PC-9 (cell line): ENCODE data around the gene SIK1. TPM values are rescaled to one million over a fixed set of nuclear protein-coding genes. Genes with fewer than 3 reads are reported as not detected.
"Not testable (repeated sequence)": the region's sequence is repeated elsewhere in the genome, so short reads cannot be mapped to it uniquely, and the experiment has no call there.

ENCODE experiments used
- BruUV-seq: library from RNA; stranded (reverse); fragments of 400-500 nt; replicated peaks from 2 replicates; lab custom pipeline; 2021; lab: Mats Ljungman, UMichigan
- CTCF ChIA-PET: fragments of 300-600 bp; sonication (Branson Sonifier 250); formaldehyde crosslinking; loops from one replicate; lab custom pipeline; 2022; ENCODE audit warnings: antibody characterized with exemption; lab: Charles Lee
- POLR2A ChIA-PET: fragments of 300-600 bp; sonication (Branson Sonifier 250); formaldehyde crosslinking; loops from one replicate; lab custom pipeline; 2022; ENCODE audit warnings: antibody characterized with exemption; ENCODE audit not compliant: unreplicated experiment; lab: Charles Lee
- DNase-seq, 2 experiments: peaks; one replicate each; pipeline versions ENCODE4 v3.0.0 to v3.0.0-alpha.2; 2015 to 2022; ENCODE audit warnings: mixed read lengths in 1 of 2
- H2AFZ ChIP-seq: fragments of 200-600 bp; sonication (generic); 2 replicates; pipeline ENCODE4 v1.8.1; 2017; ENCODE audit warnings: antibody characterized with exemption
- H3F3A ChIP-seq: fragments of 200-600 bp; sonication (generic); 2 replicates; pipeline ENCODE4 v1.8.1; 2017; ENCODE audit warnings: antibody characterized with exemption, mild to moderate bottlenecking, low read depth; ENCODE audit not compliant: insufficient read depth
- H3K27ac ChIP-seq: fragments of 200-600 bp; sonication (generic); 2 replicates; pipeline ENCODE4 v1.6.1; 2016; ENCODE audit warnings: mixed run types
- H3K27me3 ChIP-seq: fragments of 200-600 bp; sonication (generic); 2 replicates; pipeline ENCODE4 v1.6.1; 2016; ENCODE audit warnings: low read depth, mixed run types; ENCODE audit not compliant: insufficient read depth
- H3K36me3 ChIP-seq: fragments of 200-600 bp; sonication (generic); 2 replicates; pipeline ENCODE4 v1.6.1; 2016; ENCODE audit warnings: low read depth, mixed run types
- H3K4me1 ChIP-seq: fragments of 200-600 bp; sonication (generic); replicated peaks from 2 replicates; pipeline ENCODE4 v1.6.1; 2016; ENCODE audit warnings: mixed run types; ENCODE audit not compliant: insufficient read depth
- H3K4me2 ChIP-seq: fragments of 200-600 bp; sonication (generic); 2 replicates; pipeline ENCODE4 v1.6.1; 2017; ENCODE audit warnings: mixed run types
- H3K4me3 ChIP-seq: fragments of 200-600 bp; sonication (generic); 2 replicates; pipeline ENCODE4 v1.6.1; 2016; ENCODE audit warnings: mixed run types
- H3K79me2 ChIP-seq: fragments of 200-600 bp; sonication (generic); 2 replicates; pipeline ENCODE4 v1.6.1; 2017; ENCODE audit warnings: low read depth, mixed run types
- H3K9me2 ChIP-seq: fragments of 200-600 bp; sonication (generic); 2 replicates; pipeline ENCODE4 v1.8.1; 2017; ENCODE audit warnings: mild to moderate bottlenecking; ENCODE audit not compliant: insufficient read depth
- H3K9me3 ChIP-seq: fragments of 200-600 bp; sonication (generic); 2 replicates; pipeline ENCODE4 v1.8.1; 2016; ENCODE audit warnings: low read depth; ENCODE audit not compliant: insufficient read depth
- H4K20me1 ChIP-seq: fragments of 200-600 bp; sonication (generic); 2 replicates; pipeline ENCODE4 v1.8.1; 2017; ENCODE audit not compliant: insufficient read depth
- intact Hi-C: fragments of 100-400 bp; cut with micrococcal nuclease; formaldehyde crosslinking; loops from one replicate; pipeline ENCODE4 v1.10.0; 2022; ENCODE audit not compliant: unreplicated experiment
- total RNA-seq: library from RNA; stranded (reverse); gene quantifications from 2 replicates; pipeline ENCODE4 v1.2.3, GENCODE V29; 2021

Gene SIK1
- total RNA-seq, 1 experiment from 2014 or later: 28.5 TPM

- BruUV-seq, H2AFZ ChIP-seq, H3K9me2 ChIP-seq, H3K4me3 ChIP-seq, H3K79me2 ChIP-seq, intact Hi-C loops, H4K20me1 ChIP-seq, H3K36me3 ChIP-seq, H3K4me2 ChIP-seq, H3K4me1 ChIP-seq, H3K27ac ChIP-seq, H3F3A ChIP-seq, H3K27me3 ChIP-seq, DNase-seq, H3K9me3 ChIP-seq, POLR2A ChIA-PET, CTCF ChIA-PET: not testable (repeated sequence)
These were observed 43.6 kb downstream of the SIK1 start for GRCh38 chr21:43383351-43383750.

- H2AFZ ChIP-seq: not testable (repeated sequence)
These were observed 44.0 kb downstream of the SIK1 start for GRCh38 chr21:43382902-43383301.

GRCh38 chr21:43380852-43381533 is 45.9 kb downstream of the SIK1 start:
- POLR2A ChIA-PET, DNase-seq, BruUV-seq, H3K27me3 ChIP-seq, H3K4me3 ChIP-seq, H3K36me3 ChIP-seq, H3F3A ChIP-seq, H2AFZ ChIP-seq, H4K20me1 ChIP-seq, H3K9me2 ChIP-seq, intact Hi-C loops, H3K79me2 ChIP-seq, CTCF ChIA-PET, H3K27ac ChIP-seq, H3K4me1 ChIP-seq, H3K4me2 ChIP-seq, H3K9me3 ChIP-seq: not testable (repeated sequence)

More at GRCh38 chr21:43382902-43383301, 44.0 kb downstream of the SIK1 start:
- H3K4me3 ChIP-seq, BruUV-seq, H3F3A ChIP-seq, H3K79me2 ChIP-seq, H3K36me3 ChIP-seq, POLR2A ChIA-PET, H3K27me3 ChIP-seq, H4K20me1 ChIP-seq, CTCF ChIA-PET, H3K9me2 ChIP-seq, H3K4me1 ChIP-seq, H3K27ac ChIP-seq, H3K4me2 ChIP-seq, H3K9me3 ChIP-seq, DNase-seq, intact Hi-C loops: not testable (repeated sequence)

- H3K27ac ChIP-seq, intact Hi-C loops, H3K4me3 ChIP-seq, H3K9me2 ChIP-seq, H3K4me2 ChIP-seq, H3F3A ChIP-seq, H4K20me1 ChIP-seq, POLR2A ChIA-PET, H2AFZ ChIP-seq, H3K27me3 ChIP-seq, H3K9me3 ChIP-seq, H3K79me2 ChIP-seq, H3K36me3 ChIP-seq, CTCF ChIA-PET, BruUV-seq, DNase-seq: not testable (repeated sequence)
- peaks cover 12% of the 10 kb centered on the region for H3K4me1 ChIP-seq
These were observed 46.6 kb downstream of the SIK1 start for GRCh38 chr21:43380337-43380736.

GRCh38 chr21:43379626-43380122 is 47.3 kb downstream of the SIK1 start:
- POLR2A ChIA-PET, BruUV-seq, H3K9me2 ChIP-seq, CTCF ChIA-PET, H3K27ac ChIP-seq, H3K4me2 ChIP-seq, H3F3A ChIP-seq, DNase-seq, H3K27me3 ChIP-seq, H3K9me3 ChIP-seq, H3K36me3 ChIP-seq, H3K4me3 ChIP-seq, H3K79me2 ChIP-seq, H4K20me1 ChIP-seq, intact Hi-C loops, H2AFZ ChIP-seq: not testable (repeated sequence)
- H3K4me1 ChIP-seq: peaks cover 12% of the 10 kb centered on the region
